ENCODE data around the gene NPPA. TPM values are rescaled to one million over a fixed set of nuclear protein-coding genes. Genes with fewer than 3 reads are reported as not detected.

Gene NPPA
- total and polyA plus RNA-seq, 10 of the 15 experiments (the other 5 are each of a cell fraction or from before 2014, with no cell fraction given) = 0.31 to 0.39 TPM; not detected in 8

DNA sequence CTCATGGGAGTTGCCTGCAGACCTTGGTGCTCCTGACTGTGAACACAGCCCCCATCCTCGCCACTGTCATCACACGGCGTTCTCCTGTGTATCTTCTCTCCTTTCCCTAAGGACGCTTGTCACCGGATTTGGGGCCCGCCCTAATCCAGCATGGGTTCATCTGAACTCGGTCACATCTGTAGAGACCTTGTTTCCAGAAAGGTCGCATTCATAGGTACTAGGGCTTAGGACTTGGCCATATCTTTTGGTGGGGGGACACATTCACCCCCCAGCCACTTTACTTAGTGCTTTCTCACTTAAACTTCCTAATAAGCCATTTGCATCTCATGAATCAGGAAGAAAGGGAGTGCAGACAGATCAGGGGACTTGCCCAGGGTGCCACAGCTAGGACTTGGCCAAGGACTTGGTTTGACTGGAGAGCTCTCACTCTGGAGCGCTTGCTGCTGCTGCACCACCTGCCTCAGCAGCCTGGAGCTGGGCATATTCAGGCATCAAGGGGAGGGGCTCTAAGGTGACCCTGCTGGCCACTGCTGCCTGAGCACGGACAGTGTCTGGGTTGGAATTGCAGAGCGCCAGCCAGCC lies 9.7 kb downstream of the NPPA start (continued):
- no peak for TF ChIP-seq SPI1 (IDR thresholded peaks at IDR 0.05; ENCODE audit: borderline replicate concordance, insufficient read depth, low read depth, low read length)

DNA sequence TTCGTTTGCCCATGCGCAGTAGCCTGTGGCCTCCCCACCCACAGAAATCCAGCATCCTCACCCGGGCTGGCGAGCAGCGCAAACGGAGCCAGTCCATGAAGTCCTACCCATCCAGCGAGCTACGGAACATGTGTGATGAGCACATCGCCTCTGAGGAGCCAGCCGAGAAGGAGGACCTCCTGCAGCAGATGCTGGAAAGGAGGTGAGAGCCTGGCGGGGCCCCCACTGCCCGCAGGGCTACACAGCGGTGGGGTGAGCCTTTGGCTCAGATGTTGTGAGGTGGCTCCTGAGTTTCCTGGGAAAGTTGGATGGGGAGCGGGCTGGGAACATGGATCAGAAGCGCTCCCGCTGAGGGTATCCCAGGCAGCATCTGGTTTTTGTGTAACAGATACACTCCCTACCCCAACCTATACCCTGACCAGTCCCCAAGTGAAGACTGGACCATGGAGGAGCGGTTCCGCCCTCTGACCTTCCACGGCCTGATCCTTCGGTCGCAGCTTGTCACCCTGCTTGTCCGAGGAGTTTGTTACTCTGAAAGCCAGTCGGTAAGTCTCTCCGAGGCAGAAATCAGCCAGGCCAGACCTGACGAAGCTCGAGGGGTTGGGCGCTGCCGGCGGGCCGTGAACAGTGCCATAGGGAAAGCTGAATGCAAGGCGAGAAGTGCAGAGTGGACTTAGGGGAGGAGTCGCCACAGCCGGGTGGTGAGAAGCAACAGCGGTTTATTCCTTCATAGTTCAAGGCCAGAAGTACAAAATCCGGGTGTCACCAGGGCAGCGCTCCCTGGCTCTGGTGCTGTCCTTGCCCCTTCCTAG lies 10.4 kb downstream of the NPPA start:
- TF ChIP-seq IRF3 (IDR thresholded peaks at IDR 0.05) (no peak), BMI1 (IDR thresholded peaks at IDR 0.05; ENCODE audit: borderline replicate concordance) (no peak), ZBTB33 (IDR thresholded peaks at IDR 0.05) (no peak)
- ChIA-PET POLR2A (no interaction called here), RAD21 (ENCODE audit: unreplicated experiment) (interaction anchor here (0.6 to 2.2 kb wide), 3 partner anchors 17 to 130 kb away, joined by 3 to 10 read pairs (median 3); no protein-coding TSS in a partner anchor), CTCF (interaction anchor here (1.3 to 4.5 kb wide), 6 partner anchors 10 to 147 kb away, joined by 3 to 24 read pairs (median 8); partner anchors contain the start of genes CLCN6 and NPPA), SMC1A (ENCODE audit: uncharacterized antibody, unreplicated experiment) (interaction anchor here (0.7 to 1.6 kb wide), 3 partner anchors 10 to 130 kb away, joined by 3 read pairs; no protein-coding TSS in a partner anchor)
- H3K79me2 ChIP-seq (ENCODE audit: control insufficient read depth, insufficient read depth, low read length) = no peaks in the 10 kb centered on the region
- H2AFZ ChIP-seq (ENCODE audit: control insufficient read depth, low read depth, low read length) = no peak overlapping the region
- no TSS peak for BruUV-seq (replicated peaks)
- no peaks in the 10 kb centered on the region for H3K9me3 ChIP-seq (replicated peaks; ENCODE audit: control insufficient read depth, insufficient read depth, low read length)
- no peak overlapping the region for H3K4me3 ChIP-seq
- H3K9ac ChIP-seq (ENCODE audit: control insufficient read depth, insufficient read depth, low read length) = no peak overlapping the region
- H3K4me1 ChIP-seq (ENCODE audit: control insufficient read depth, insufficient read depth, low read length) = peaks cover 10% of the 10 kb centered on the region
- no peak overlapping the region for H3K4me2 ChIP-seq (ENCODE audit: control insufficient read depth, insufficient read depth)
- in situ Hi-C loops (cut with MboI) = no loop called here
- no peaks in the 10 kb centered on the region for H3K27me3 ChIP-seq (replicated peaks in 1 of 2; ENCODE audit: control insufficient read depth in 2 of 2, insufficient read depth in 2 of 2, low read length in 1 of 2)
- no peak overlapping the region for H3K27ac ChIP-seq (ENCODE audit: control insufficient read depth, insufficient read depth)
- intact Hi-C loops (cut with micrococcal nuclease; ENCODE audit: unreplicated experiment) = no loop called here
- 92% methylated on average over 36 of the region's 36 CpGs for WGBS (ENCODE audit: insufficient coverage, insufficient replicate concordance, low lambda C conversion rate, missing lambda C conversion rate)
- DNase-seq (ENCODE audit: low read depth, low spot score) = no peak
- no peak for ATAC-seq
- peaks cover 3% of the 10 kb centered on the region; the same call in 1 of the 2 replicates for H4K20me1 ChIP-seq (ENCODE audit: control insufficient read depth, insufficient read depth)
- no peak for FAIRE-seq
- H3K36me3 ChIP-seq (ENCODE audit: control insufficient read depth in 2 of 2, insufficient read depth in 2 of 2, low read length in 1 of 2) = peaks cover 39 to 40% of the 10 kb centered on the region in 2 experiments

Measured in GM12878 (cell line).